NB4 (cell line): Measurements from ENCODE around the gene LAMB1.
"Not testable (repeated sequence)": the region's sequence is repeated elsewhere in the genome, so short reads cannot be mapped to it uniquely, and the experiment has no call there.

Source experiments
- DNase-seq: peaks from one replicate; pipeline ENCODE4 v3.0.0; 2010; ENCODE audit warnings: low read depth
- H3K4me3 ChIP-seq: one replicate; pipeline ENCODE4 v1.5.1; 2011; ENCODE audit warnings: mild to moderate bottlenecking, low read depth, low read length, moderate library complexity
- MYC ChIP-seq: IDR thresholded peaks from 2 replicates; pipeline ENCODE4 v1.6.1; 2011; ENCODE audit warnings: low read depth, low read length
- POLR2A ChIP-seq: IDR thresholded peaks from 2 replicates; pipeline ENCODE4 v1.6.1; 2011; ENCODE audit warnings: mild to moderate bottlenecking; ENCODE audit not compliant: insufficient read length; ENCODE audit errors: extremely low read depth
- TF ChIP-seq, protein P1 (sequence below): IDR thresholded peaks from 2 replicates; pipeline ENCODE4 v1.6.1; 2011; ENCODE audit warnings: low read depth, low read length
- TF ChIP-seq, protein P2 (sequence below): IDR thresholded peaks from one replicate; pipeline ENCODE4 v1.5.1; 2012; ENCODE audit warnings: low read depth, low read length

Gene LAMB1

DNA sequence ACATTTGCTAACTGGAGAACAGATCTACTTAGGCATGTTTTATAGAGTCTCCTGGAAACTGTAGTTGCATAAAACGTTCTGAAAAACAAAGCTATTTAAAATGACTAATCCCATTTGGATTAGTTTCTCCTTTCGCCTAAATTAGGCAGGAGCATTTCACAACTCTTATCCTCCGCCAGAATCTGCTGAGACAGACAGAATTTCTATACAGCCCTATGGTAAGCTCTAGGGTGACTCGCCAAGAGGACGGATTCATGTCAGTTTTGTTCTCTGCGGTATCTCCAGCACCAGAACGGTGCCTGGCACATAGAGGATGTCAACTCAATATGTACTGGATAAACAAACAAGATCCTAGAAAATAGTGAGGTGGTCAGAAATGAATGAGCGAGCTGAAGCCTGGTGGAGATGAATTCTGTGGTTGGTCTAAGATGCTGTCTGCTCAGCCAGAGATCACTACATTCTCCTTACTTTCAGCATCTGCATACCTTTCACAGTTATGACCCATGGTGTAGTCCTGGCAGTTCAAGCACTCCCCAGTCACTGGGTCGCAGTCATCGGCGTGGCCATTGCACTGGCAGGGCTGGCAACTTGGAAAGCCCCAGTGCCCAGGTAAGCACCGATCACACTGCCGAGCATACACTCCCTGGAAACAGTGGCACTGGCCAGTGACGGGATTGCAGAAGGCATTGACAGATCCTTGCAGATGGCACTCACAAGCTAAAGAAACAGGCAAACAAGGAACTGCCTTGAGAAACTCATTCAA lies 44.0 kb downstream of the LAMB1 start:
- H3K4me3 ChIP-seq = no peak overlapping the region
- TF ChIP-seq, protein P1, sequence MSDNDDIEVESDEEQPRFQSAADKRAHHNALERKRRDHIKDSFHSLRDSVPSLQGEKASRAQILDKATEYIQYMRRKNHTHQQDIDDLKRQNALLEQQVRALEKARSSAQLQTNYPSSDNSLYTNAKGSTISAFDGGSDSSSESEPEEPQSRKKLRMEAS = no peak
- TF ChIP-seq, protein P2, sequence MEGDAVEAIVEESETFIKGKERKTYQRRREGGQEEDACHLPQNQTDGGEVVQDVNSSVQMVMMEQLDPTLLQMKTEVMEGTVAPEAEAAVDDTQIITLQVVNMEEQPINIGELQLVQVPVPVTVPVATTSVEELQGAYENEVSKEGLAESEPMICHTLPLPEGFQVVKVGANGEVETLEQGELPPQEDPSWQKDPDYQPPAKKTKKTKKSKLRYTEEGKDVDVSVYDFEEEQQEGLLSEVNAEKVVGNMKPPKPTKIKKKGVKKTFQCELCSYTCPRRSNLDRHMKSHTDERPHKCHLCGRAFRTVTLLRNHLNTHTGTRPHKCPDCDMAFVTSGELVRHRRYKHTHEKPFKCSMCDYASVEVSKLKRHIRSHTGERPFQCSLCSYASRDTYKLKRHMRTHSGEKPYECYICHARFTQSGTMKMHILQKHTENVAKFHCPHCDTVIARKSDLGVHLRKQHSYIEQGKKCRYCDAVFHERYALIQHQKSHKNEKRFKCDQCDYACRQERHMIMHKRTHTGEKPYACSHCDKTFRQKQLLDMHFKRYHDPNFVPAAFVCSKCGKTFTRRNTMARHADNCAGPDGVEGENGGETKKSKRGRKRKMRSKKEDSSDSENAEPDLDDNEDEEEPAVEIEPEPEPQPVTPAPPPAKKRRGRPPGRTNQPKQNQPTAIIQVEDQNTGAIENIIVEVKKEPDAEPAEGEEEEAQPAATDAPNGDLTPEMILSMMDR = no peak
- TF ChIP-seq MYC (no peak), POLR2A (no peak)
- peak; percentile 35 for DNase-seq

DNA sequence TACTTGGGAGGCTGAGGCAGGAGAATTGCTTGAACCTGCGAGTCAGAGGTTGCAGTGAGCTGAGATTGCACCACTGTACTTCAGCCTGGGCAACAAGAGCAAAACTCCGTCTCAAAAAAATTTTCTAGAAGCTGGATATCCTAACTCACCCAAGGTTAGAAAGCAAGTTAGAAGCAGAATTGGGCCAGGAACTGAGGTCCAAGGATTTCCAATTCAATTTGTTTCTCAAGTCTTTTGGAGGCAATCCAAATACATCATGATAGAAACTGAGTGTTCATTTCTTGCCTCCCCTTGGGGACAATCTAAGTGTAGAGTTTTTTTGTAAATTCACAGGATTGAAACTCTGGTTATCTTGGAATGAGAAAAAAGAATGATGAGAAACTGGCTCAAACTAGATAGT lies 45.5 kb downstream of the LAMB1 start:
- no peak for DNase-seq
- TF ChIP-seq POLR2A = no peak
- TF ChIP-seq, protein P1 = no peak
- no peak for TF ChIP-seq MYC
- TF ChIP-seq, protein P2 = no peak
- H3K4me3 ChIP-seq = no peak overlapping the region

DNA sequence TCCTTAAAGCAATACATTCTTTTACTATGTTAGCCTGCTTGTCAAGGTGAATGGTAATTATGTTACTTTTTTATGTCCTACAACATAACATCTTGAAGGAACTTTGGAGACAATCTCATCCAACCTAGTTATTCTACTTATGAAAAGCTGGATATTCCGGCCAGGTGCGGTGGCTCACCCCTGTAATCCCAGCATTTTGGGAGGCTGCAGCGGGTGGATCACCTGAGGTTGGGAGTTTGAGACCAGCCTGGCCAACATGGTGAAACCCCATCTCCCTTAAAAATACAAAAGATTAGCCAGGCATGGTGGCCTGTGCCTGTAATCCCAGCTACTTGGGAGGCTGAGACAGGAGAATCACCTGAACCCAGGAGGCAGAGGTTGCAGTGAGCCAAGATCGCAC lies 46.0 kb downstream of the LAMB1 start:
- DNase-seq, H3K4me3 ChIP-seq: not testable (repeated sequence)

DNA sequence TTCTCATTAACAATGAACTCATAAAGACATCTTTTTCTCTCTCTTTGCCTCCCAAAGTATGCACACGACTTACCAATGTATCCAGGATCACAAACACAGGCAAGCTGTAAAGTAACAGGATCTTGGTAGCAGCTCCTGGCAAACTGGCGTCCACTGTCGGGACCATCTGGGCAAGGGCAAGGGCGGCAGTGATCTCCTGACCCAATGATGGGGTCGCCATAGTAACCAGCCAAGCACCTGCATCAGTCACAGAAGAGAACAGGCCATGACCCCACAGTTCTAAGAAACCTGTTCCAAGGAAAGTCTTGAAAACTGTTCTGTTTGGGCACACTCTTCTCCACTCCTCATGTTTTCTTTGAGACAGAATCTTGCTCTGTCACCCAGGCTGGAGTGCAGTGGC lies 47.6 kb downstream of the LAMB1 start:
- no peak for TF ChIP-seq POLR2A
- TF ChIP-seq, protein P2 = no peak
- TF ChIP-seq MYC = no peak
- TF ChIP-seq, protein P1 = no peak
- DNase-seq = no peak
- H3K4me3 ChIP-seq = no peak overlapping the region

DNA sequence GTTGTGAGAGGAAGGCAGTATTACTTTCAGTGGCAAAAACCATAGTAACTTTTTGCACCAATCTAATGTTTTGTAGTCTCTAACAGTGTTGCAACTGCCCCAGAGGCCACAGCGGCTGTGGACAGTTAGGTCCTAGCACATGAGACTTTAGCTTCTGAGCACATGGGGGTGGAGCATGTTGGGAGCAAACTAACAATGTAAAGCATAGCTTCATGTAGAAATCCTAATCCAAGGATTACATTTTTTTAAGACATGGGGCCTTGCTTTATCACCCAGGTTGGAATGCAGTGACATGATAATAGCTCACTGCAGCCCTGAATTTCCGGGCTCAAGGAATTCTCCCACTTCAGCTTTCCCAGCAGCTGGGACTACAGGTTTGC lies 49.0 kb downstream of the LAMB1 start:
- H3K4me3 ChIP-seq = no peak overlapping the region
- DNase-seq = peak; percentile 24
- TF ChIP-seq MYC (peak; percentile 51; the same call in 1 of the 2 replicates), POLR2A (no peak)
- TF ChIP-seq, protein P1 = peak; percentile 72

DNA sequence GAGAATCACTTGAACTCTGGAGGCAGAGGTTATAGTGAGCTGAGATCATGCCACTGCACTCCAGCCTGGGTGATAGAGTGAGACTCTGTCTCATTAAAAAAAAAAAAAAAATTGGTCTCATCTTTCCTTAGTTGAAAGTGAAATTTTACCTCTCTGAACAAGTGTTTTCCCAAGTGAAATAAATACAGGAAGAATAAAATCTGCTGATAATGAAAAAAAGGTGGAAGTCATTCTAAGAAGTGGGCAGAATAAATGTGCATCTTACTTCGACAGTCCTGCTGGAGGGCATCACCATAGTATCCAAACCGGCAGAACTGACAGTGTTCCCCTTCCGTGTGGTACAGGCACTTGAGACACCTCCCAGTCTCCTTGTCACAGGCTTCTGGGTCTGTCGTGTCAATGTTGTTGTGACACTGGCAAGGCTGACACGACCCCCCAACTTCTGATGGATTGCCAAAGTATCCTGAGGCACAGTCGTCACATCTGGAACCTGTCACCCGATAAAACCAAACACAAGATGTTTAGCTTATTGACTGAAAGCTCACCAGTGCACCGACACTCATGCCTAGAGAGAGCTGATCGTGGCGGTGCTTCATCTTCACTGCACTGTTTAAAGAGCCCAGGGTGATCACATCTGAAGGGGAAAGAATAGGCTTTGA lies 49.6 kb downstream of the LAMB1 start:
- H3K4me3 ChIP-seq = no peak overlapping the region
- DNase-seq = no peak
- TF ChIP-seq, protein P1 = no peak
- TF ChIP-seq, protein P2 = no peak
- TF ChIP-seq MYC (no peak), POLR2A (no peak)
